IMR-90 (cell line): ENCODE results near the gene TMBIM1. TPM values are rescaled to one million over a fixed set of nuclear protein-coding genes. Genes with fewer than 3 reads are reported as not detected.

Experiments used
- ATAC-seq: fragments of 200-7000 bp; cut with Tn5 transposase; 2 replicates; pipeline ENCODE4 v1.9.1; 2020; ENCODE audit warnings: low read depth, mild to moderate bottlenecking, moderate library complexity
- BruUV-seq: library from RNA; stranded (reverse); fragments of 400-500 nt; replicated peaks from 2 replicates; lab custom pipeline; 2021; lab: Mats Ljungman, UMichigan
- CTCF ChIA-PET: fragments of 300-600 bp; formaldehyde crosslinking; extraction: SDS; loops from one replicate; lab custom pipeline; 2021; ENCODE audit warnings: antibody characterized with exemption; lab: Yijun Ruan, JAX
- POLR2A ChIA-PET: fragments of 300-600 bp; sonication (Branson Sonifier 250); formaldehyde crosslinking; loops from one replicate; lab custom pipeline; 2022; ENCODE audit warnings: antibody characterized with exemption; ENCODE audit not compliant: unreplicated experiment; lab: Charles Lee
- DNase-seq: peaks from one replicate; pipeline ENCODE4 v3.0.0; 2013
- H2AFZ ChIP-seq: replicated peaks from 2 replicates; pipeline ENCODE3; 2013; ENCODE audit warnings: low read length, mild to moderate bottlenecking; ENCODE audit not compliant: poor library complexity
- H2AK5ac ChIP-seq: 2 replicates; pipeline ENCODE4 v1.6.1; 2013; ENCODE audit warnings: low read depth, low read length, inconsistent platforms
- H2AK9ac ChIP-seq: replicated peaks from 2 replicates; pipeline ENCODE3; 2013; ENCODE audit warnings: mild to moderate bottlenecking, low read depth, low read length, moderate library complexity; ENCODE audit not compliant: poor library complexity
- H2BK120ac ChIP-seq: 2 replicates; pipeline ENCODE4 v1.6.1; 2013; ENCODE audit warnings: low read depth, low read length, inconsistent platforms
- H2BK15ac ChIP-seq: 3 replicates; pipeline ENCODE4 v1.6.1; 2013; ENCODE audit warnings: low read depth, low read length, inconsistent platforms
- H2BK20ac ChIP-seq: 2 replicates; pipeline ENCODE4 v1.6.1; 2013; ENCODE audit warnings: low read depth, mild to moderate bottlenecking, inconsistent platforms, low read length, moderate library complexity
- H2BK5ac ChIP-seq: 2 replicates; pipeline ENCODE4 v1.6.1; 2013; ENCODE audit warnings: mild to moderate bottlenecking, low read depth, low read length, inconsistent platforms; ENCODE audit not compliant: poor library complexity, severe bottlenecking
- H3K14ac ChIP-seq: replicated peaks from 2 replicates; pipeline ENCODE4 v1.6.1; 2013; ENCODE audit warnings: low read depth, low read length, inconsistent platforms
- H3K18ac ChIP-seq: 2 replicates; pipeline ENCODE4 v1.6.1; 2013; ENCODE audit warnings: low read depth, low read length, control low read depth
- H3K23ac ChIP-seq: 2 replicates; pipeline ENCODE4 v1.6.1; 2013; ENCODE audit warnings: low read depth, low read length, inconsistent platforms
- H3K27ac ChIP-seq: 2 replicates; pipeline ENCODE4 v1.5.1; 2013; ENCODE audit warnings: mild to moderate bottlenecking, control low read depth, low read length; ENCODE audit not compliant: insufficient read depth
- H3K27me3 ChIP-seq: 2 replicates; pipeline ENCODE4 v1.6.1; 2013; ENCODE audit warnings: low read length; ENCODE audit not compliant: control insufficient read depth, insufficient read depth
- H3K36me3 ChIP-seq: 2 replicates; pipeline ENCODE4 v1.6.1; 2013; ENCODE audit warnings: low read length, mixed read lengths; ENCODE audit not compliant: control insufficient read depth, insufficient read depth
- H3K4ac ChIP-seq: 2 replicates; pipeline ENCODE4 v1.6.1; 2013; ENCODE audit warnings: low read depth, low read length, inconsistent platforms
- H3K4me1 ChIP-seq: 2 replicates; pipeline ENCODE4 v1.6.1; 2013; ENCODE audit warnings: low read length, mixed read lengths; ENCODE audit not compliant: control insufficient read depth, insufficient read depth
- H3K4me2 ChIP-seq: 2 replicates; pipeline ENCODE4 v1.6.1; 2013; ENCODE audit warnings: low read depth, mild to moderate bottlenecking, control low read depth, low read length, moderate library complexity
- H3K4me3 ChIP-seq: 2 replicates; pipeline ENCODE4 v1.5.1; 2013; ENCODE audit warnings: low read depth, mild to moderate bottlenecking, control low read depth, low read length, moderate library complexity; ENCODE audit not compliant: insufficient read depth
- H3K56ac ChIP-seq: 2 replicates; pipeline ENCODE4 v1.6.1; 2013; ENCODE audit warnings: low read length, inconsistent platforms; ENCODE audit not compliant: insufficient read depth; ENCODE audit errors: extremely low read depth
- H3K79me1 ChIP-seq, 2 experiments: 2 replicates each; pipeline ENCODE4 v1.6.1; 2013; ENCODE audit warnings: low read length in 2 of 2, inconsistent platforms in 1 of 2, low read depth in 1 of 2
- H3K9ac ChIP-seq: 2 replicates; pipeline ENCODE4 v1.6.1; 2013; ENCODE audit warnings: low read depth, low read length, control low read depth
- H3K9me1 ChIP-seq: 2 replicates; pipeline ENCODE4 v1.6.1; 2013; ENCODE audit warnings: low read length, inconsistent platforms; ENCODE audit not compliant: insufficient read depth
- H3K9me3 ChIP-seq: 2 replicates; pipeline ENCODE4 v1.6.1; 2013; ENCODE audit warnings: low read length; ENCODE audit not compliant: control insufficient read depth, insufficient read depth
- H4K20me1 ChIP-seq: 2 replicates; pipeline ENCODE4 v1.6.1; 2013; ENCODE audit warnings: low read length, inconsistent platforms; ENCODE audit not compliant: insufficient read depth
- H4K5ac ChIP-seq: 2 replicates; pipeline ENCODE4 v1.6.1; 2013; ENCODE audit warnings: mild to moderate bottlenecking, low read depth, low read length, control low read depth
- H4K8ac ChIP-seq, 2 experiments: 2 replicates each; pipeline ENCODE4 v1.6.1; 2013; ENCODE audit warnings: low read depth in 2 of 2, low read length in 2 of 2, control low read depth in 1 of 2, inconsistent platforms in 1 of 2
- H4K91ac ChIP-seq: 2 replicates; pipeline ENCODE4 v1.6.1; 2013; ENCODE audit warnings: low read depth, low read length, inconsistent platforms; ENCODE audit not compliant: insufficient read depth
- CEBPB ChIP-seq: IDR thresholded peaks from 2 replicates; pipeline ENCODE4 v1.6.1; 2012; ENCODE audit warnings: low read depth, low read length, improper control_type of control experiment
- CHD1 ChIP-seq: IDR thresholded peaks from 2 replicates; pipeline ENCODE4 v1.6.1; 2012; ENCODE audit warnings: low read depth, low read length, improper control_type of control experiment
- MAFK ChIP-seq: IDR thresholded peaks from 2 replicates; pipeline ENCODE4 v1.6.1; 2012; ENCODE audit warnings: low read depth, low read length, improper control_type of control experiment
- MXI1 ChIP-seq: IDR thresholded peaks from 2 replicates; pipeline ENCODE4 v1.6.1; 2012; ENCODE audit warnings: low read depth, mild to moderate bottlenecking, low read length, moderate library complexity, borderline replicate concordance
- NFE2L2 ChIP-seq: fragments of 150-350 bp; IDR thresholded peaks from 2 replicates; pipeline ENCODE4 v1.6.1; 2016; ENCODE audit warnings: low read depth, mild to moderate bottlenecking, low read length
- POLR2A ChIP-seq: IDR thresholded peaks from 2 replicates; pipeline ENCODE4 v1.6.1; 2012; ENCODE audit warnings: mild to moderate bottlenecking, low read depth, low read length
- RAD21 ChIP-seq: IDR thresholded peaks from 2 replicates; pipeline ENCODE4 v1.6.1; 2012; ENCODE audit warnings: low read length, improper control_type of control experiment
- RCOR1 ChIP-seq: IDR thresholded peaks from 2 replicates; pipeline ENCODE4 v1.6.1; 2012; ENCODE audit warnings: mild to moderate bottlenecking, low read length, improper control_type of control experiment; ENCODE audit not compliant: insufficient replicate concordance
- RFX5 ChIP-seq: IDR thresholded peaks from 2 replicates; pipeline ENCODE4 v1.8.0; 2012; ENCODE audit warnings: low read depth, mild to moderate bottlenecking, low read length, moderate library complexity
- SMC3 ChIP-seq: fragments of 150-350 bp; IDR thresholded peaks from 2 replicates; pipeline ENCODE4 v1.6.1; 2016; ENCODE audit warnings: low read depth, mild to moderate bottlenecking, antibody characterized with exemption, low read length, moderate library complexity
- WGBS, 2 experiments: methylation state at CpG; one replicate each; pipeline versions ENCODE4 v1.1.5 to v1.1.7; 2013; ENCODE audit warnings: missing lambda C conversion rate in 2 of 2; ENCODE audit not compliant: insufficient read length in 1 of 2; ENCODE audit errors: extremely low coverage in 2 of 2; 5-methylcytosine and 5-hydroxymethylcytosine counted together
- dilution Hi-C: fragments of 300-500 bp; cut with HindIII; formaldehyde crosslinking; loops from one replicate; pipeline ENCODE4 v1.14.3; 2018; ENCODE audit warnings: low sequenced_read_pairs; ENCODE audit not compliant: unreplicated experiment
- in situ Hi-C: fragments of 300-500 bp; cut with MboI; formaldehyde crosslinking; loops from 3 replicates; pipeline ENCODE4 v1.14.3; 2019; ENCODE audit warnings: low sequenced_read_pairs, inconsistent platforms, mixed read lengths
- intact Hi-C: fragments of 100-400 bp; cut with micrococcal nuclease; formaldehyde crosslinking; loops from 2 replicates; pipeline ENCODE4 v1.10.0; 2022
- polyA plus RNA-seq, 3 experiments: library from polyadenylated mRNA; depleted of rRNA; stranded (reverse); fragments of >200 nt; gene quantifications; 2 replicates each; pipeline ENCODE4 v1.2.3, GENCODE V29; 2012; ENCODE audit warnings: low replicate concordance in 1 of 3
- total RNA-seq: library from RNA; depleted of rRNA; stranded (reverse); fragments of >200 nt; gene quantifications from 2 replicates; pipeline ENCODE4 v1.2.3, GENCODE V29; 2012
- TF ChIP-seq, protein P1 (sequence below): fragments of 150-350 bp; IDR thresholded peaks from 2 replicates; pipeline ENCODE4 v1.6.1; 2016; ENCODE audit warnings: low read depth, mild to moderate bottlenecking, low read length, moderate library complexity, borderline replicate concordance
- TF ChIP-seq, protein P2 (sequence below): fragments of 150-350 bp; IDR thresholded peaks from 2 replicates; pipeline ENCODE4 v1.6.1; 2017; ENCODE audit warnings: mild to moderate bottlenecking, antibody characterized with exemption, low read length, low read depth

TMBIM1 gene
- total and polyA plus RNA-seq, 2 of the 4 experiments (the other 2 are of a cell fraction), result 84.6 to 102 TPM

DNA sequence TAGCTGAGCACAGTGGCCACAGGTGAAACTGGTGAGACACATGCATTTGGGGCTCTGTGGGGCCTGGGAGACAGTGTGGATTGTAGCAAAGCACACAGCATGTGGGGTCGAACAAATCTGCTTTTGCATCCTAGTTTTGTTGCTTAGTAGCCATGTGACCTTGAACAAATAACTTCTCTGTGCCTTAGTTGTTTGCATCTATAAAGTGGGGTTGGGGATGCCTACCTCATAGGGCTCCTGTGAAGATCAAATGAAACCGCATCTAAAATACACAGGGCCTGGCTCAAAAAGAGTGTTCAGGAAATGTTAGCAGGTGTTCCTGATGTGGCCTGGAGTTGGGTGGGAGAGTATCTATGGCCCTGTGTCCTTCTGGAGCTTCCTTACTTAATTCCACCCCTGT is 34.0 kb upstream of the TMBIM1 start:
- no peak overlapping the region for H3K9ac ChIP-seq
- no peak for TF ChIP-seq RCOR1
- no peak for TF ChIP-seq MAFK
- TF ChIP-seq NFE2L2, result no peak
- TF ChIP-seq, protein P1, sequence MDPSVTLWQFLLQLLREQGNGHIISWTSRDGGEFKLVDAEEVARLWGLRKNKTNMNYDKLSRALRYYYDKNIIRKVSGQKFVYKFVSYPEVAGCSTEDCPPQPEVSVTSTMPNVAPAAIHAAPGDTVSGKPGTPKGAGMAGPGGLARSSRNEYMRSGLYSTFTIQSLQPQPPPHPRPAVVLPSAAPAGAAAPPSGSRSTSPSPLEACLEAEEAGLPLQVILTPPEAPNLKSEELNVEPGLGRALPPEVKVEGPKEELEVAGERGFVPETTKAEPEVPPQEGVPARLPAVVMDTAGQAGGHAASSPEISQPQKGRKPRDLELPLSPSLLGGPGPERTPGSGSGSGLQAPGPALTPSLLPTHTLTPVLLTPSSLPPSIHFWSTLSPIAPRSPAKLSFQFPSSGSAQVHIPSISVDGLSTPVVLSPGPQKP, result no peak
- TF ChIP-seq MXI1, result no peak
- no peak for TF ChIP-seq RFX5
- no peak for TF ChIP-seq CHD1
- no peak for TF ChIP-seq SMC3
- TF ChIP-seq, protein P2, sequence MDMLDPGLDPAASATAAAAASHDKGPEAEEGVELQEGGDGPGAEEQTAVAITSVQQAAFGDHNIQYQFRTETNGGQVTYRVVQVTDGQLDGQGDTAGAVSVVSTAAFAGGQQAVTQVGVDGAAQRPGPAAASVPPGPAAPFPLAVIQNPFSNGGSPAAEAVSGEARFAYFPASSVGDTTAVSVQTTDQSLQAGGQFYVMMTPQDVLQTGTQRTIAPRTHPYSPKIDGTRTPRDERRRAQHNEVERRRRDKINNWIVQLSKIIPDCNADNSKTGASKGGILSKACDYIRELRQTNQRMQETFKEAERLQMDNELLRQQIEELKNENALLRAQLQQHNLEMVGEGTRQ, result no peak
- TF ChIP-seq RAD21, result no peak
- TF ChIP-seq POLR2A, result no peak
- no peak for TF ChIP-seq CEBPB
- no peak overlapping the region for H3K18ac ChIP-seq
- ChIA-PET CTCF (no interaction called here), POLR2A (no interaction called here)
- H3K14ac ChIP-seq, result no peak overlapping the region
- no peaks in the 10 kb centered on the region for H3K9me3 ChIP-seq
- intact Hi-C loops (no loop called here), in situ Hi-C loops (no loop called here), dilution Hi-C loops (no loop called here)
- no peak overlapping the region for H4K8ac ChIP-seq
- H2BK15ac ChIP-seq, result no peak overlapping the region
- H4K5ac ChIP-seq, result no peak overlapping the region
- no peak overlapping the region for H2BK20ac ChIP-seq
- H3K56ac ChIP-seq, result no peak overlapping the region
- H2BK5ac ChIP-seq, result no peak overlapping the region
- no peak overlapping the region for H3K4ac ChIP-seq
- no peak overlapping the region for H2BK120ac ChIP-seq
- H3K36me3 ChIP-seq, result no peaks in the 10 kb centered on the region; the same call in 1 of the 2 replicates
- H2AFZ ChIP-seq, result no peak overlapping the region
- no peak overlapping the region for H2AK5ac ChIP-seq
- H3K79me1 ChIP-seq, result no peaks in the 10 kb centered on the region
- DNase-seq (no peak), ATAC-seq (no peak)
- no peak overlapping the region for H3K4me2 ChIP-seq
- peaks cover 4% of the 10 kb centered on the region for H3K9me1 ChIP-seq
- H3K4me1 ChIP-seq, result peaks cover 10% of the 10 kb centered on the region
- no TSS peak for BruUV-seq
- WGBS, 2 experiments, result 60% methylated on average over 1 of the region's 2 CpGs; no CpG with 5 or more reads in 1 of the 2 experiments
- H3K27me3 ChIP-seq, result no peaks in the 10 kb centered on the region
- no peaks in the 10 kb centered on the region for H4K20me1 ChIP-seq
- no peak overlapping the region for H2AK9ac ChIP-seq
- no peak overlapping the region for H3K23ac ChIP-seq
- no peak overlapping the region for H3K4me3 ChIP-seq
- H4K91ac ChIP-seq, result no peak overlapping the region
- H3K27ac ChIP-seq, result no peak overlapping the region
